PFSK-1 (cell line): ENCODE results near the gene TAF4.

Experiments used
- FOXP2 ChIP-seq: optimal IDR thresholded peaks from 2 replicates; pipeline ENCODE3; 2011; ENCODE audit warnings: borderline replicate concordance, control low read depth, inconsistent platforms; ENCODE audit not compliant: insufficient read depth; ENCODE audit errors: extremely low read length, extremely low read depth
- POLR2AphosphoS5 ChIP-seq: IDR thresholded peaks from 2 replicates; pipeline ENCODE4 v1.6.1; 2012; ENCODE audit warnings: low read depth, mild to moderate bottlenecking, control low read depth, low read length, moderate library complexity
- REST ChIP-seq, 2 experiments: IDR thresholded peaks; 2 replicates each; pipeline versions ENCODE4 v1.6.1 to v1.8.0; 2011 to 2012; ENCODE audit warnings: low read depth in 2 of 2, low read length in 2 of 2, control low read depth in 1 of 2, inconsistent platforms in 1 of 2, mild to moderate bottlenecking in 1 of 2, moderate library complexity in 1 of 2; ENCODE audit not compliant: insufficient read depth in 1 of 2
- SIN3A ChIP-seq: IDR thresholded peaks from 2 replicates; pipeline ENCODE4 v1.6.1; 2012; ENCODE audit warnings: mild to moderate bottlenecking, low read length, moderate library complexity, borderline replicate concordance; ENCODE audit not compliant: insufficient read depth
- TAF1 ChIP-seq: IDR thresholded peaks from 2 replicates; pipeline ENCODE4 v1.6.1; 2012; ENCODE audit warnings: low read length, control low read depth, borderline replicate concordance; ENCODE audit not compliant: insufficient read depth

The TAF4 gene

GRCh38 chr20:62011403-62011790 lies 54.3 kb downstream of the TAF4 start:
- no peak for TF ChIP-seq REST (IDR thresholded peaks at IDR 0.05; ENCODE audit: insufficient read depth in 1 of 2, low read depth in 2 of 2, low read length in 2 of 2)
- TF ChIP-seq FOXP2 = no peak
- no peak for TF ChIP-seq SIN3A
- no peak for TF ChIP-seq TAF1
- no peak for TF ChIP-seq POLR2AphosphoS5

GRCh38 chr20:62010551-62011402 lies 54.9 kb downstream of the TAF4 start:
- TF ChIP-seq TAF1 = no peak
- no peak for TF ChIP-seq POLR2AphosphoS5
- TF ChIP-seq REST (IDR thresholded peaks at IDR 0.05; ENCODE audit: insufficient read depth in 1 of 2, low read depth in 2 of 2, low read length in 2 of 2) = no peak
- TF ChIP-seq SIN3A = no peak
- no peak for TF ChIP-seq FOXP2

GRCh38 chr20:62009869-62010445 lies 55.7 kb downstream of the TAF4 start:
- no peak for TF ChIP-seq SIN3A
- TF ChIP-seq FOXP2 = no peak
- TF ChIP-seq POLR2AphosphoS5 = no peak
- no peak for TF ChIP-seq TAF1
- TF ChIP-seq REST (IDR thresholded peaks at IDR 0.05; ENCODE audit: insufficient read depth in 1 of 2, low read depth in 2 of 2, low read length in 2 of 2) = no peak

GRCh38 chr20:62009322-62009721 lies 56.4 kb downstream of the TAF4 start:
- no peak for TF ChIP-seq POLR2AphosphoS5
- no peak for TF ChIP-seq SIN3A
- TF ChIP-seq TAF1 = no peak
- TF ChIP-seq REST (IDR thresholded peaks at IDR 0.05; ENCODE audit: insufficient read depth in 1 of 2, low read depth in 2 of 2, low read length in 2 of 2) = no peak
- no peak for TF ChIP-seq FOXP2
